Heart left ventricle (tissue), 16 donors: ENCODE results near the gene DOCK1. TPM values are rescaled to one million over a fixed set of nuclear protein-coding genes. Genes with fewer than 3 reads are reported as not detected.
A peak's percentile ranks its signal among the peaks of the same experiment; 100 is the strongest.
"Not testable (repeated sequence)": the region's sequence is repeated elsewhere in the genome, so short reads cannot be mapped to it uniquely, and the experiment has no call there.

Experiments
- ATAC-seq, 4 donors: fragments of 200-7000 bp; cut with Tn5 transposase; one replicate each; pipeline ENCODE4 v1.9.1; 2020 to 2022; ENCODE audit warnings: moderate library complexity in 4 of 4, mild to moderate bottlenecking in 3 of 4, moderate number of reproducible peaks in 1 of 4
- DNase-seq, 5 donors: peaks; one replicate each; pipeline ENCODE4 v3.0.0-alpha.2; 2020
- H3K27ac ChIP-seq, 12 donors: fragments of 200-600 bp; sonication (generic) in 4 of 12; one replicate each; pipeline versions ENCODE4 v1.5.0 to v1.8.0; 2016 to 2022; ENCODE audit warnings: mild to moderate bottlenecking in 2 of 12
- H3K27me3 ChIP-seq, 9 donors: fragments of 200-600 bp; sonication (generic) in 2 of 9; one replicate each; pipeline versions ENCODE4 v1.5.1 to v1.8.0; 2016 to 2022; ENCODE audit warnings: mild to moderate bottlenecking in 3 of 9
- H3K36me3 ChIP-seq, 9 donors: fragments of 200-600 bp; sonication (generic) in 2 of 9; one replicate each; pipeline versions ENCODE4 v1.5.0 to v1.8.0; 2018 to 2022; ENCODE audit warnings: mild to moderate bottlenecking in 2 of 9
- H3K4me1 ChIP-seq, 12 donors: fragments of 200-600 bp; sonication (generic) in 4 of 12; one replicate each; pipeline versions ENCODE4 v1.5.0 to v1.8.0; 2016 to 2022; ENCODE audit warnings: mild to moderate bottlenecking in 3 of 12
- H3K4me3 ChIP-seq, 12 donors: fragments of 200-600 bp; sonication (generic) in 4 of 12; one replicate each; pipeline versions ENCODE4 v1.5.0 to v1.8.0; 2017 to 2022; ENCODE audit warnings: mild to moderate bottlenecking in 9 of 12, moderate library complexity in 4 of 12
- H3K9me3 ChIP-seq, 12 donors: fragments of 200-600 bp; sonication (generic) in 4 of 12; one replicate each; pipeline versions ENCODE4 v1.5.0 to v1.8.0; 2016 to 2022; ENCODE audit warnings: mild to moderate bottlenecking in 1 of 12
- CTCF ChIP-seq, 12 donors: fragments of 200-600 bp; sonication (generic) in 4 of 12; IDR thresholded peaks; one replicate each; pipeline versions ENCODE4 v1.5.0 to v1.8.0; 2018 to 2022; ENCODE audit warnings: antibody characterized with exemption in 12 of 12, mild to moderate bottlenecking in 5 of 12
- POLR2A ChIP-seq, 2 donors: fragments of 450-650 bp; IDR thresholded peaks; one replicate each; pipeline ENCODE4 v1.6.1; 2017; ENCODE audit warnings: antibody characterized with exemption in 2 of 2, mild to moderate bottlenecking in 2 of 2, moderate library complexity in 2 of 2
- WGBS, 4 donors: extraction: QIAGEN DNeasy Blood & Tissue Kit in 2 of 4; methylation state at CpG; one replicate each; pipeline versions ENCODE4 v1.1.5 to v1.1.7; 2013 to 2018; 5-methylcytosine and 5-hydroxymethylcytosine counted together
- intact Hi-C, 10 donors: fragments of 100-400 bp; cut with DNase I; formaldehyde crosslinking; loops; one replicate each; pipeline versions ENCODE4 v1.11.1 to v1.14.2; 2022
- polyA plus RNA-seq, 2 donors: library from polyadenylated mRNA; stranded (reverse); fragments of 200-250 nt; gene quantifications; one replicate each; pipeline ENCODE4 v1.2.3, GENCODE V29; 2013
- total RNA-seq, 9 donors: library from RNA; depleted of rRNA in 2 of 9; stranded (reverse); fragments of >200 nt in 2 of 9; fragmentation: NEBNext Ultra II Directional in 3 of 9; extraction: Animal tissue kit (Norgen Biotek cat#: 25700) in 3 of 9; gene quantifications; one replicate each; pipeline versions ENCODE4 v1.1.0 to v1.2.4, GENCODE V29; 2016 to 2023
- donor health status: ischemic (EF 13 %, LVEDD 7.1; RV severe dilation, severe dysfunction).
- donor health status: healthy with polysubstance abuse.
- donor health status: DM: no; HTN: yes; CAD: no.
- donor health status: DM: no; HTN: no; CAD: no.
- donor health status: ischemic (EF 25% LVEDD 6.9; RV normal size, moderate dysfunction).
- donor health status: ischemic (EF 25% LVEDD 5.7; RV mildly dilated, moderate dysfunction).
- donor health status: healthy.
- donor health status: DM: yes; HTN: yes; CAD: no.
- donor health status: ischemic (EF 35%, LVEDD 5.7; RV mildly dilated, moderate dysfunction).
- donor health status: nonischemic (EF 11% LVEDD 7.7; RV severe dilation, severe dysfunction).
- donor health status: DM: yes; HTN: yes; CAD: no.
- donor health status: PGD.
- donor health status: ischemic (EF 29% LVEDD 5.4; RV normal size, mild dysfunction).
- donor health status: nonischemic (EF 23%, LVEDD 6.1; RV moderate dilation, normal function).

The DOCK1 gene
- total and polyA plus RNA-seq, 11 donors = 5.0 to 31.6 (median 18.6) TPM

GRCh38 chr10:126937026-126937425 is 31.8 kb downstream of the DOCK1 start:
- no peak for ATAC-seq
- Histone ChIP-seq H3K9me3 (peaks cover 0 to 7% (median 0%) of the 10 kb centered on the region in 12 donors), H3K36me3 (no peaks in the 10 kb centered on the region), H3K4me1 (peaks cover 0 to 36% (median 14%) of the 10 kb centered on the region in 12 donors), H3K4me3 (no peak overlapping the region), H3K27me3 (no peaks in the 10 kb centered on the region), H3K27ac (peak overlapping the region in 1 of 12 donors; percentile 31)
- no peak for DNase-seq
- intact Hi-C loops = no loop called here
- WGBS, 4 donors = 72 to 81% (median 76%) methylated on average over 3 of the region's 3 CpGs
- TF ChIP-seq CTCF (IDR thresholded peaks at IDR 0.05) (no peak), POLR2A (IDR thresholded peaks at IDR 0.05) (no peak)

GRCh38 chr10:126938121-126938520 is 32.9 kb downstream of the DOCK1 start:
- H3K9me3 ChIP-seq, ATAC-seq, DNase-seq, H3K27ac ChIP-seq, intact Hi-C loops, H3K36me3 ChIP-seq, H3K27me3 ChIP-seq, H3K4me3 ChIP-seq: not testable (repeated sequence)
- 92 to 98% (median 96%) methylated on average over 9 of the region's 9 CpGs for WGBS, 4 donors
- H3K4me1 ChIP-seq = peaks cover 0 to 25% (median 9%) of the 10 kb centered on the region in 12 donors

GRCh38 chr10:126939706-126940105 is 34.5 kb downstream of the DOCK1 start:
- intact Hi-C loops = no loop called here
- no peaks in the 10 kb centered on the region for H3K36me3 ChIP-seq
- peaks cover 0 to 24% (median 8%) of the 10 kb centered on the region in 12 donors for H3K4me1 ChIP-seq
- H3K27me3 ChIP-seq = no peaks in the 10 kb centered on the region
- WGBS, 4 donors = 83 to 92% (median 90%) methylated on average over 6 of the region's 6 CpGs
- H3K4me3 ChIP-seq = no peak overlapping the region
- H3K27ac ChIP-seq = no peak overlapping the region
- peaks cover 0 to 7% (median 0%) of the 10 kb centered on the region in 12 donors for H3K9me3 ChIP-seq
- TF ChIP-seq CTCF (IDR thresholded peaks at IDR 0.05) (no peak), POLR2A (IDR thresholded peaks at IDR 0.05) (no peak)
- ATAC-seq (peak in 1 of 4 donors; percentile 66), DNase-seq (no peak)

GRCh38 chr10:126940670-126941310 is 35.6 kb downstream of the DOCK1 start:
- intact Hi-C loops = no loop called here
- no peak overlapping the region for H3K27ac ChIP-seq
- no peak overlapping the region for H3K4me3 ChIP-seq
- H3K9me3 ChIP-seq = peaks cover 0 to 7% (median 0%) of the 10 kb centered on the region in 12 donors
- no peaks in the 10 kb centered on the region for H3K36me3 ChIP-seq
- peaks cover 0 to 16% (median 0%) of the 10 kb centered on the region in 12 donors for H3K4me1 ChIP-seq
- no peak for ATAC-seq
- 95 to 96% (median 95%) methylated on average over 6 of the region's 6 CpGs for whole genome bisulfite sequencing, 4 donors
- H3K27me3 ChIP-seq = no peaks in the 10 kb centered on the region
- DNase-seq = no peak
- no peak for TF ChIP-seq CTCF (IDR thresholded peaks at IDR 0.05)
- TF ChIP-seq POLR2A (IDR thresholded peaks at IDR 0.05) = no peak

GRCh38 chr10:126944191-126944590 is 39.0 kb downstream of the DOCK1 start:
- 90 to 94% (median 92%) methylated on average over 10 to 11 of the region's 11 CpGs for WGBS, 4 donors
- DNase-seq (no peak), ATAC-seq (no peak)
- Histone ChIP-seq H3K4me3 (no peak overlapping the region), H3K9me3 (no peaks in the 10 kb centered on the region), H3K36me3 (no peaks in the 10 kb centered on the region), H3K27ac (no peak overlapping the region), H3K4me1 (peaks cover 0 to 8% (median 0%) of the 10 kb centered on the region in 12 donors), H3K27me3 (no peaks in the 10 kb centered on the region)
- intact Hi-C loops = no loop called here
- no peak for TF ChIP-seq POLR2A (IDR thresholded peaks at IDR 0.05)
- TF ChIP-seq CTCF (IDR thresholded peaks at IDR 0.05) = no peak
